ENCODE results near the gene MCC. TPM values are rescaled to one million over a fixed set of nuclear protein-coding genes. Genes with fewer than 3 reads are reported as not detected.

Gene MCC
- total and polyA plus RNA-seq, 9 donors = 29.8 to 262 (median 108) TPM

DNA sequence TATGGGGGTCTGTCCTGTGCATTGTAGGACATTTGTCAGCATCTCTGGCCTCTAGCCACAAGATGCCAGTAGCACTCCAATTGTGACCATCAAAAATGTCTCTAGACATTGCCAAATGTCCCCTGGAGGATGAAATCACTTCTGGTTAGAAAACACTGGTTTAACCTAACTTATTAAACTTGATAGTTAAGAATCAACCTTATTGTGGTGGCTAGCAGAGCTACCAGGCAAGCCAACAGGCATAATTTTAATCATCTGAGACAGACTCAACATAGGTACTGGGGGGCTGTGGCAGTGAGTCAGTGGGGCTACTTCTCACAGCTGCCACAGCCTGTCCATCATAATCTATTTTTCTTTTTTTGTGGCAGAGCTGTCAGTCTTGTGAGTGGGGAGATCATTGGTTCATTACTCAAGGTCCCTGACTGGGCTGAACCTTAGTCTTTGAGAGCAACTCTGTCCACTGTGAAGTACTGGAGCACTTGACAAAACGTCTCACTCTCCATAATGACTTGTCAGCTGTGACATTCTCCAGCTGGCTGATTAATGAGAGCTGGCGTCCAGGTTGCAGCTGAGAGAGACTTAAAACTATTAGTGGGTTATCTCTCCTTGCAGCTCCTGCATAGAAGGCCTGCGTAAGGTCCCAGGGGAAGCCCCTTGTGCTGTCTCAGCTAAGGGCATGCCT, 403.7 kb downstream of the MCC start:
- Histone ChIP-seq H3K4me3 (no peak overlapping the region), H3K9me3 (no peaks in the 10 kb centered on the region), H3K4me1 (ENCODE audit: insufficient read depth) (peaks cover 11% of the 10 kb centered on the region), H3K27ac (no peak overlapping the region), H3K36me3 (no peaks in the 10 kb centered on the region), H3K27me3 (no peaks in the 10 kb centered on the region)
- 61 to 70% (median 70%) methylated on average over 3 of the region's 3 CpGs for WGBS, 3 donors
- TF ChIP-seq, protein P1, sequence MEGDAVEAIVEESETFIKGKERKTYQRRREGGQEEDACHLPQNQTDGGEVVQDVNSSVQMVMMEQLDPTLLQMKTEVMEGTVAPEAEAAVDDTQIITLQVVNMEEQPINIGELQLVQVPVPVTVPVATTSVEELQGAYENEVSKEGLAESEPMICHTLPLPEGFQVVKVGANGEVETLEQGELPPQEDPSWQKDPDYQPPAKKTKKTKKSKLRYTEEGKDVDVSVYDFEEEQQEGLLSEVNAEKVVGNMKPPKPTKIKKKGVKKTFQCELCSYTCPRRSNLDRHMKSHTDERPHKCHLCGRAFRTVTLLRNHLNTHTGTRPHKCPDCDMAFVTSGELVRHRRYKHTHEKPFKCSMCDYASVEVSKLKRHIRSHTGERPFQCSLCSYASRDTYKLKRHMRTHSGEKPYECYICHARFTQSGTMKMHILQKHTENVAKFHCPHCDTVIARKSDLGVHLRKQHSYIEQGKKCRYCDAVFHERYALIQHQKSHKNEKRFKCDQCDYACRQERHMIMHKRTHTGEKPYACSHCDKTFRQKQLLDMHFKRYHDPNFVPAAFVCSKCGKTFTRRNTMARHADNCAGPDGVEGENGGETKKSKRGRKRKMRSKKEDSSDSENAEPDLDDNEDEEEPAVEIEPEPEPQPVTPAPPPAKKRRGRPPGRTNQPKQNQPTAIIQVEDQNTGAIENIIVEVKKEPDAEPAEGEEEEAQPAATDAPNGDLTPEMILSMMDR (IDR thresholded peaks at IDR 0.05) = no peak
- TF ChIP-seq POLR2A (IDR thresholded peaks at IDR 0.05) = no peak
- TF ChIP-seq EP300 (IDR thresholded peaks at IDR 0.05) = no peak
- no peak for DNase-seq
- intact Hi-C loops (cut with DNase I) = no loop called here

DNA sequence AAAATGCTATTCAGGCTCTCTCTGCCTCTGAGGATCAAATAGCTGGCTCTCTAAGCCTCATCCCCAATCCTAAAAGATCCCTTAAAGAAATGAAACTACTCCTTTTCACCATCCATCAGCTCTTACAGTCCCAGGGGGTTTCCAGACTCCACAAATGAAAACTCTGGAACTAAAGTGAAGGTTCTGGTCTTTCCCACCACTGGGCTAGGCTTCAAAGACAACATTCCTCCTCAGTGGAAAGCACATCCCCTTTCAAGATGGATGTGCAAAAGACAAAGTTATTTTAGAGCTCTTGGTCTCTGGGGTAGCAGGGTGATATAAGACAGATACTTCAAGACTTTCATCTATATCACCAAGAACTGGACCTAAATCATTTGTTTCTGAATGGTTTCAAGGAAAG, 404.8 kb downstream of the MCC start:
- H3K27ac ChIP-seq = no peak overlapping the region
- no peaks in the 10 kb centered on the region for H3K9me3 ChIP-seq
- peaks cover 2% of the 10 kb centered on the region for H3K4me1 ChIP-seq (ENCODE audit: insufficient read depth)
- H3K4me3 ChIP-seq = no peak overlapping the region
- no peaks in the 10 kb centered on the region for H3K36me3 ChIP-seq
- intact Hi-C loops (cut with DNase I) = no loop called here
- no peak for TF ChIP-seq POLR2A (IDR thresholded peaks at IDR 0.05)
- TF ChIP-seq EP300 (IDR thresholded peaks at IDR 0.05) = no peak
- TF ChIP-seq, protein P1 (IDR thresholded peaks at IDR 0.05) = no peak
- DNase-seq = no peak
- H3K27me3 ChIP-seq = no peaks in the 10 kb centered on the region

DNA sequence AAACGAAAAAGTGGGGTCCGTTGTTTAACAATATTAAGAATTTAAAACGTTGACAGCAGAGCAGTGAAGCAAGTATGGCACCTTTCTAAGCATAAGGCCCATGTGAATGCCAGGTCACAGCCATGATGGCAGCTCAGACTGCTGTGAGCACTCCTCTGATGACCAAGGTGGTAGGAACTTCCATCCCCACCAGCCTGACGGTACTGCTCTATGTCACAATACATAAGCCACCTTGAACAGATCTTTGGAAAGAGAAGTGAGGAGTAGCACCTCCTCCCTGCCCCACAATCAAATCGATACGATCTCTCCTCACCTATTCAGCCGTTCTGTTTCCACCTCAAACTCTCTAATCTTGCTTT, 405.7 kb downstream of the MCC start:
- Histone ChIP-seq H3K9me3 (no peaks in the 10 kb centered on the region), H3K36me3 (no peaks in the 10 kb centered on the region), H3K27ac (no peak overlapping the region), H3K27me3 (no peaks in the 10 kb centered on the region), H3K4me3 (no peak overlapping the region), H3K4me1 (ENCODE audit: insufficient read depth) (no peaks in the 10 kb centered on the region)
- TF ChIP-seq, protein P1 (IDR thresholded peaks at IDR 0.05) = no peak
- TF ChIP-seq POLR2A (IDR thresholded peaks at IDR 0.05) (no peak), EP300 (IDR thresholded peaks at IDR 0.05) (no peak)
- no peak for DNase-seq
- intact Hi-C loops (cut with DNase I) = no loop called here
- WGBS, 3 donors = 94 to 95% (median 94%) methylated on average over 7 of the region's 7 CpGs

DNA sequence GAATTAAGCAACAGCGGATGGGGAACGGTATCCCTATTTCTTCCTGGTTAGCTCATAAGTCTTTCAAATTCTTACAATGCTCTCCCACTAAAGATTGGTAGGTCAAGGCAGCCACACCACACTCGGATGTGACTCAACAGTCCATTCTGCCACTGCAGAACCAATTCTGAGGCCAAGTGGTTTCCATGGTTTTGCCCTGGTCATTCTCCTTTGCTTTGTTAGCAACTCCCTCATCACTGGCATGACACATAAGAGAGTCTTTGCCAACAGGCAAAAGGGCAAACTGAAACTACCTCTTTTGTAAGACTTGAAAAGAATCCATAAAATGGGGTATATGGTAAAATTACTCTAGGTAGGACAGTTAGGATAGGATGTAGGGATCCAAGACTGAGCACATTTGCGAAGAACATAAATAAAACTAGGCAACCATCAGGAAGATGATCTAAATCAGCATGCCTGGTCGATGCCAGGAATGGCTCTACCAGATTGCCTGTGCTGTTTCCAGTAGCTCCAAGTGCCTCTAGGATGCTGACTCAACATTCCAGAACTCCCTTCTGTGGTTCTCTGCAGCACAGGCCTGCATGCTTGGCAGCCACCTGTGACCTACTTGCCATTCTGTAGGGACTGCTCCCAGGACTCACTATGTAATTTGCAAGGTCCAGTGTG, 406.2 kb downstream of the MCC start:
- TF ChIP-seq EP300 (IDR thresholded peaks at IDR 0.05) (no peak), POLR2A (IDR thresholded peaks at IDR 0.05) (no peak)
- TF ChIP-seq, protein P1 (IDR thresholded peaks at IDR 0.05) = no peak
- WGBS, 3 donors = 88 to 94% (median 93%) methylated on average over 5 of the region's 5 CpGs
- no peak overlapping the region for H3K27ac ChIP-seq

More for the DNA sequence above, 406.2 kb downstream of the MCC start:
- intact Hi-C loops (cut with DNase I) = no loop called here
- no peak overlapping the region for H3K4me3 ChIP-seq
- no peak for DNase-seq
- H3K4me1 ChIP-seq (ENCODE audit: insufficient read depth) = no peaks in the 10 kb centered on the region
- H3K36me3 ChIP-seq = no peaks in the 10 kb centered on the region
- H3K27me3 ChIP-seq = no peaks in the 10 kb centered on the region
- no peaks in the 10 kb centered on the region for H3K9me3 ChIP-seq

All from ovary (tissue), 9 donors.